ENCODE results near the gene JDP2.

JDP2 gene

GRCh38 chr14:75491376-75491978, 63.7 kb downstream of the JDP2 start:
- H3K4me3 ChIP-seq (ENCODE audit: low read length), result no peak overlapping the region
- no peak for DNase-seq (ENCODE audit: low read depth)
- TF ChIP-seq CTCF (conservative IDR thresholded peaks at IDR 0.05; ENCODE audit: low read depth, low read length), result no peak

- H3K4me3 ChIP-seq (ENCODE audit: low read length), result no peak overlapping the region
- DNase-seq (ENCODE audit: low read depth), result no peak
- no peak for TF ChIP-seq CTCF (conservative IDR thresholded peaks at IDR 0.05; ENCODE audit: low read depth, low read length)
Measured at GRCh38 chr14:75492832-75493591, 65.2 kb downstream of the JDP2 start.

GRCh38 chr14:75493592-75494087, 65.8 kb downstream of the JDP2 start:
- TF ChIP-seq CTCF (conservative IDR thresholded peaks at IDR 0.05; ENCODE audit: low read depth, low read length), result no peak
- H3K4me3 ChIP-seq (ENCODE audit: low read length), result no peak overlapping the region
- no peak for DNase-seq (ENCODE audit: low read depth)

GRCh38 chr14:75494896-75495295, 67.1 kb downstream of the JDP2 start:
- H3K4me3 ChIP-seq (ENCODE audit: low read length), result no peak overlapping the region
- TF ChIP-seq CTCF (conservative IDR thresholded peaks at IDR 0.05; ENCODE audit: low read depth, low read length), result no peak
- no peak for DNase-seq (ENCODE audit: low read depth)

GRCh38 chr14:75495399-75495798, 67.6 kb downstream of the JDP2 start:
- no peak overlapping the region for H3K4me3 ChIP-seq (ENCODE audit: low read length)
- no peak for TF ChIP-seq CTCF (conservative IDR thresholded peaks at IDR 0.05; ENCODE audit: low read depth, low read length)
- DNase-seq (ENCODE audit: low read depth), result no peak

GRCh38 chr14:75495882-75496281, 68.1 kb downstream of the JDP2 start:
- no peak for TF ChIP-seq CTCF (conservative IDR thresholded peaks at IDR 0.05; ENCODE audit: low read depth, low read length)
- no peak for DNase-seq (ENCODE audit: low read depth)
- no peak overlapping the region for H3K4me3 ChIP-seq (ENCODE audit: low read length)

GRCh38 chr14:75496755-75497154, 68.9 kb downstream of the JDP2 start:
- no peak for DNase-seq (ENCODE audit: low read depth)
- H3K4me3 ChIP-seq (ENCODE audit: low read length), result no peak overlapping the region
- TF ChIP-seq CTCF (conservative IDR thresholded peaks at IDR 0.05; ENCODE audit: low read depth, low read length), result no peak

All from retinal pigment epithelial cell (primary cell).